Activated naive CD8-positive, alpha-beta T cell treated with anti-CD3 and anti-CD28 coated beads, Interleukin-2, amount 50 U/mL, for 16 hours (primary cell): ENCODE measurements around the gene FGFR2.

Experiments used
- DNase-seq: peaks from one replicate; pipeline ENCODE4 v3.0.0-alpha.2; 2020; ENCODE audit warnings: low read depth, low spot score

Gene FGFR2

GRCh38 chr10:121590772-121591171, 7.5 kb downstream of the FGFR2 start:
- DNase-seq: no peak

GRCh38 chr10:121589553-121589952, 8.7 kb downstream of the FGFR2 start:
- DNase-seq: no peak

GRCh38 chr10:121583857-121584256, 14.4 kb downstream of the FGFR2 start:
- DNase-seq: no peak

GRCh38 chr10:121583258-121583657, 15.0 kb downstream of the FGFR2 start:
- DNase-seq: no peak

GRCh38 chr10:121580276-121581116, 17.7 kb downstream of the FGFR2 start:
- DNase-seq: no peak

GRCh38 chr10:121579656-121580055, 18.6 kb downstream of the FGFR2 start:
- no peak for DNase-seq

GRCh38 chr10:121578965-121579364, 19.3 kb downstream of the FGFR2 start:
- DNase-seq: no peak

GRCh38 chr10:121578298-121578697, 19.9 kb downstream of the FGFR2 start:
- no peak for DNase-seq

GRCh38 chr10:121577568-121577967, 20.7 kb downstream of the FGFR2 start:
- DNase-seq: no peak

- DNase-seq: no peak
These were observed 22.1 kb downstream of the FGFR2 start for GRCh38 chr10:121576139-121576538.

- no peak for DNase-seq
These were observed 23.6 kb downstream of the FGFR2 start for GRCh38 chr10:121574519-121575166.

GRCh38 chr10:121573538-121573941, 24.7 kb downstream of the FGFR2 start:
- DNase-seq: no peak

GRCh38 chr10:121572859-121573537, 25.2 kb downstream of the FGFR2 start:
- no peak for DNase-seq

- no peak for DNase-seq
These were observed 27.9 kb downstream of the FGFR2 start for GRCh38 chr10:121570315-121570714.

GRCh38 chr10:121568275-121568674, 30.0 kb downstream of the FGFR2 start:
- DNase-seq: no peak

GRCh38 chr10:121567569-121567968, 30.7 kb downstream of the FGFR2 start:
- no peak for DNase-seq

- DNase-seq: no peak
These were observed 31.5 kb downstream of the FGFR2 start for GRCh38 chr10:121566755-121567154.

GRCh38 chr10:121559326-121560026, 38.8 kb downstream of the FGFR2 start:
- no peak for DNase-seq

- DNase-seq: no peak
These were observed 40.0 kb downstream of the FGFR2 start for GRCh38 chr10:121558238-121558637.

- no peak for DNase-seq
These were observed 41.2 kb downstream of the FGFR2 start for GRCh38 chr10:121556918-121557573.

GRCh38 chr10:121556455-121556854, 41.8 kb downstream of the FGFR2 start:
- no peak for DNase-seq
